GM12892 (cell line): Measurements from ENCODE around the gene AVPR1B.

Experiments used
- POLR2A ChIP-seq: IDR thresholded peaks from 2 replicates; pipeline ENCODE4 v1.6.1; 2011; ENCODE audit warnings: low read depth, low read length, control low read depth
- POLR2AphosphoS5 ChIP-seq: IDR thresholded peaks from 2 replicates; pipeline ENCODE4 v1.6.1; 2011; ENCODE audit warnings: low read depth, low read length, control low read depth
- TAF1 ChIP-seq: IDR thresholded peaks from 2 replicates; pipeline ENCODE4 v1.6.1; 2011; ENCODE audit warnings: low read depth, mild to moderate bottlenecking, control low read depth, low read length, borderline replicate concordance

- no peak for TF ChIP-seq POLR2A
- no peak for TF ChIP-seq POLR2AphosphoS5
- TF ChIP-seq TAF1: no peak
These were observed 19.8 kb downstream of the AVPR1B start for GRCh38 chr1:206097381-206097780.
